ENCODE results near the gene SMAD3.
A peak's percentile ranks its signal among the peaks of the same experiment; 100 is the strongest.

The SMAD3 gene

GRCh38 chr15:67100801-67101581 is 35.6 kb downstream of the SMAD3 start:
- Histone ChIP-seq H3K27ac (ENCODE audit: low read depth, low read length) (no peak overlapping the region), H3K4me3 (ENCODE audit: low read length) (no peak overlapping the region)
- WGBS (ENCODE audit: extremely low coverage, insufficient coverage, low lambda C conversion rate): no CpG with 5 or more reads among the region's 7 CpGs

GRCh38 chr15:67101911-67102598 is 36.7 kb downstream of the SMAD3 start:
- Histone ChIP-seq H3K4me1 (ENCODE audit: control insufficient read depth, low read depth, low read length) (peaks cover 14% of the 10 kb centered on the region), H3K36me3 (ENCODE audit: control insufficient read depth, insufficient read depth, low read length) (no peaks in the 10 kb centered on the region), H3K18ac (ENCODE audit: low read length) (no peak overlapping the region), H3K4me3 (ENCODE audit: low read length) (no peak overlapping the region), H3K27me3 (ENCODE audit: insufficient read depth, low read length, poor library complexity) (no peaks in the 10 kb centered on the region), H2AK5ac (ENCODE audit: low read length) (no peak overlapping the region), H2BK5ac (ENCODE audit: low read length) (no peak overlapping the region), H3K27ac (ENCODE audit: low read depth, low read length) (no peak overlapping the region), H2BK15ac (replicated peaks; ENCODE audit: low read depth) (no peak overlapping the region), H3K9ac (ENCODE audit: low read length) (no peak overlapping the region), H3K79me1 (ENCODE audit: low read length) (peaks cover 18% of the 10 kb centered on the region), H2BK120ac (ENCODE audit: low read depth, low read length) (no peak overlapping the region), H3K79me2 (ENCODE audit: control insufficient read depth, insufficient read depth, low read length) (peaks cover 12% of the 10 kb centered on the region), H3K56ac (ENCODE audit: low read length) (no peak overlapping the region), H3K23ac (ENCODE audit: low read length) (no peak overlapping the region), H3K4ac (ENCODE audit: low read depth, low read length) (no peak overlapping the region), H4K5ac (ENCODE audit: low read length) (no peak overlapping the region), H3K4me2 (ENCODE audit: low read length) (no peak overlapping the region), H4K8ac (ENCODE audit: low read depth, low read length) (no peak overlapping the region)
- DNase-seq: no peak
- WGBS (ENCODE audit: extremely low coverage, insufficient coverage, low lambda C conversion rate): no CpG with 5 or more reads among the region's 8 CpGs

More at GRCh38 chr15:67100801-67101581, 35.6 kb downstream of the SMAD3 start:
- Histone ChIP-seq H3K4me2 (ENCODE audit: low read length) (no peak overlapping the region), H2AK5ac (ENCODE audit: low read length) (no peak overlapping the region), H3K9ac (ENCODE audit: low read length) (no peak overlapping the region), H3K4me1 (ENCODE audit: control insufficient read depth, low read depth, low read length) (peaks cover 12% of the 10 kb centered on the region), H3K79me1 (ENCODE audit: low read length) (peaks cover 19% of the 10 kb centered on the region), H3K23ac (ENCODE audit: low read length) (no peak overlapping the region), H3K18ac (ENCODE audit: low read length) (peak overlapping the region; percentile 7), H3K36me3 (ENCODE audit: control insufficient read depth, insufficient read depth, low read length) (no peaks in the 10 kb centered on the region), H2BK120ac (ENCODE audit: low read depth, low read length) (no peak overlapping the region), H4K5ac (ENCODE audit: low read length) (no peak overlapping the region), H3K4ac (ENCODE audit: low read depth, low read length) (no peak overlapping the region), H3K79me2 (ENCODE audit: control insufficient read depth, insufficient read depth, low read length) (peaks cover 12% of the 10 kb centered on the region), H2BK5ac (ENCODE audit: low read length) (no peak overlapping the region), H3K56ac (ENCODE audit: low read length) (no peak overlapping the region), H4K8ac (ENCODE audit: low read depth, low read length) (no peak overlapping the region), H2BK15ac (replicated peaks; ENCODE audit: low read depth) (no peak overlapping the region), H3K27me3 (ENCODE audit: insufficient read depth, low read length, poor library complexity) (no peaks in the 10 kb centered on the region)
- DNase-seq: no peak

- no peak overlapping the region for H3K9ac ChIP-seq (ENCODE audit: low read length)
- no peaks in the 10 kb centered on the region for H3K27me3 ChIP-seq (ENCODE audit: insufficient read depth, low read length, poor library complexity)
- H3K18ac ChIP-seq (ENCODE audit: low read length): no peak overlapping the region
- peaks cover 18% of the 10 kb centered on the region for H3K4me1 ChIP-seq (ENCODE audit: control insufficient read depth, low read depth, low read length)
- no peak overlapping the region for H3K56ac ChIP-seq (ENCODE audit: low read length)
- DNase-seq: no peak
- no peak overlapping the region for H4K5ac ChIP-seq (ENCODE audit: low read length)
- no peak overlapping the region for H3K4me3 ChIP-seq (ENCODE audit: low read length)
- peaks cover 18% of the 10 kb centered on the region for H3K79me1 ChIP-seq (ENCODE audit: low read length)
- no peak overlapping the region for H3K23ac ChIP-seq (ENCODE audit: low read length)
- no peak overlapping the region for H4K8ac ChIP-seq (ENCODE audit: low read depth, low read length)
- no peak overlapping the region for H2BK15ac ChIP-seq (replicated peaks; ENCODE audit: low read depth)
- H2AK5ac ChIP-seq (ENCODE audit: low read length): no peak overlapping the region
- H2BK120ac ChIP-seq (ENCODE audit: low read depth, low read length): no peak overlapping the region
- H2BK5ac ChIP-seq (ENCODE audit: low read length): no peak overlapping the region
- no peak overlapping the region for H3K27ac ChIP-seq (ENCODE audit: low read depth, low read length)
- peaks cover 12% of the 10 kb centered on the region for H3K79me2 ChIP-seq (ENCODE audit: control insufficient read depth, insufficient read depth, low read length)
- H3K4ac ChIP-seq (ENCODE audit: low read depth, low read length): no peak overlapping the region
- no CpG with 5 or more reads among the region's 4 CpGs for WGBS (ENCODE audit: extremely low coverage, insufficient coverage, low lambda C conversion rate)
- no peak overlapping the region for H3K4me2 ChIP-seq (ENCODE audit: low read length)
- H3K36me3 ChIP-seq (ENCODE audit: control insufficient read depth, insufficient read depth, low read length): no peaks in the 10 kb centered on the region
Measured at GRCh38 chr15:67102599-67102929, 37.2 kb downstream of the SMAD3 start.

- Histone ChIP-seq H3K4me2 (ENCODE audit: low read length) (no peak overlapping the region), H4K8ac (ENCODE audit: low read depth, low read length) (no peak overlapping the region), H3K4me3 (ENCODE audit: low read length) (no peak overlapping the region), H3K27ac (ENCODE audit: low read depth, low read length) (no peak overlapping the region), H2BK120ac (ENCODE audit: low read depth, low read length) (no peak overlapping the region), H3K18ac (ENCODE audit: low read length) (no peak overlapping the region), H3K27me3 (ENCODE audit: insufficient read depth, low read length, poor library complexity) (no peaks in the 10 kb centered on the region), H3K9ac (ENCODE audit: low read length) (no peak overlapping the region), H3K36me3 (ENCODE audit: control insufficient read depth, insufficient read depth, low read length) (no peaks in the 10 kb centered on the region), H2BK15ac (replicated peaks; ENCODE audit: low read depth) (no peak overlapping the region), H3K4me1 (ENCODE audit: control insufficient read depth, low read depth, low read length) (peaks cover 17% of the 10 kb centered on the region), H3K56ac (ENCODE audit: low read length) (no peak overlapping the region), H2BK5ac (ENCODE audit: low read length) (no peak overlapping the region), H2AK5ac (ENCODE audit: low read length) (no peak overlapping the region), H3K79me1 (ENCODE audit: low read length) (peaks cover 15% of the 10 kb centered on the region), H3K4ac (ENCODE audit: low read depth, low read length) (no peak overlapping the region), H3K79me2 (ENCODE audit: control insufficient read depth, insufficient read depth, low read length) (peaks cover 12% of the 10 kb centered on the region), H3K23ac (ENCODE audit: low read length) (no peak overlapping the region), H4K5ac (ENCODE audit: low read length) (no peak overlapping the region)
- WGBS (ENCODE audit: extremely low coverage, insufficient coverage, low lambda C conversion rate): no CpG with 5 or more reads among the region's 4 CpGs
- DNase-seq: no peak
Measured at GRCh38 chr15:67103021-67103420, 37.6 kb downstream of the SMAD3 start.

- H3K27me3 ChIP-seq (ENCODE audit: insufficient read depth, low read length, poor library complexity): no peaks in the 10 kb centered on the region
- H3K9ac ChIP-seq (ENCODE audit: low read length): no peak overlapping the region
- no peak overlapping the region for H3K4ac ChIP-seq (ENCODE audit: low read depth, low read length)
- H2BK15ac ChIP-seq (replicated peaks; ENCODE audit: low read depth): no peak overlapping the region
- H3K18ac ChIP-seq (ENCODE audit: low read length): no peak overlapping the region
- H3K79me2 ChIP-seq (ENCODE audit: control insufficient read depth, insufficient read depth, low read length): peaks cover 13% of the 10 kb centered on the region
- no peak overlapping the region for H4K8ac ChIP-seq (ENCODE audit: low read depth, low read length)
- peaks cover 20% of the 10 kb centered on the region for H3K4me1 ChIP-seq (ENCODE audit: control insufficient read depth, low read depth, low read length)
- no peak overlapping the region for H3K56ac ChIP-seq (ENCODE audit: low read length)
- peaks cover 18% of the 10 kb centered on the region for H3K79me1 ChIP-seq (ENCODE audit: low read length)
- no peak overlapping the region for H2BK120ac ChIP-seq (ENCODE audit: low read depth, low read length)
- H3K27ac ChIP-seq (ENCODE audit: low read depth, low read length): no peak overlapping the region
- no peak overlapping the region for H3K4me2 ChIP-seq (ENCODE audit: low read length)
- no peak overlapping the region for H3K4me3 ChIP-seq (ENCODE audit: low read length)
- no peak overlapping the region for H3K23ac ChIP-seq (ENCODE audit: low read length)
- no peak overlapping the region for H4K5ac ChIP-seq (ENCODE audit: low read length)
- H2AK5ac ChIP-seq (ENCODE audit: low read length): no peak overlapping the region
- no peaks in the 10 kb centered on the region for H3K36me3 ChIP-seq (ENCODE audit: control insufficient read depth, insufficient read depth, low read length)
- DNase-seq: no peak
- H2BK5ac ChIP-seq (ENCODE audit: low read length): no peak overlapping the region
- WGBS (ENCODE audit: extremely low coverage, insufficient coverage, low lambda C conversion rate): no CpG with 5 or more reads among the region's 6 CpGs
Measured at GRCh38 chr15:67103432-67103831, 38.0 kb downstream of the SMAD3 start.

Data from mesendoderm (in vitro differentiated cells).